NCI-H1694 treated with DMSO at 0.1 percent for 48 hours (cell line): ENCODE measurements around the gene AKT3.
A peak's percentile ranks its signal among the peaks of the same experiment; 100 is the strongest.

Source experiments
- DNase-seq: peaks from one replicate; lab custom pipeline; 2025; lab: John Stamatoyannopoulos, UW

The AKT3 gene

GRCh38 chr1:243461700-243462099 is 388.3 kb downstream of the AKT3 start:
- no peak for DNase-seq

- DNase-seq, result no peak
Measured at GRCh38 chr1:243459059-243459458, 391.0 kb downstream of the AKT3 start.

- no peak for DNase-seq
Measured at GRCh38 chr1:243457363-243457982, 392.6 kb downstream of the AKT3 start.

- no peak for DNase-seq
Measured at GRCh38 chr1:243455760-243456651, 394.0 kb downstream of the AKT3 start.

GRCh38 chr1:243454328-243454997 is 395.6 kb downstream of the AKT3 start:
- DNase-seq, result peak; percentile 100

- DNase-seq, result no peak
Measured at GRCh38 chr1:243452092-243452491, 398.0 kb downstream of the AKT3 start.

GRCh38 chr1:243449373-243449772 is 400.7 kb downstream of the AKT3 start:
- DNase-seq, result no peak

GRCh38 chr1:243447844-243448243 is 402.2 kb downstream of the AKT3 start:
- no peak for DNase-seq

- no peak for DNase-seq
Measured at GRCh38 chr1:243447347-243447746, 402.7 kb downstream of the AKT3 start.

GRCh38 chr1:243443557-243443956 is 406.5 kb downstream of the AKT3 start:
- no peak for DNase-seq

- no peak for DNase-seq
Measured at GRCh38 chr1:243441601-243442000, 408.4 kb downstream of the AKT3 start.

- peak; percentile 100 for DNase-seq
Measured at GRCh38 chr1:243440406-243440805, 409.6 kb downstream of the AKT3 start.

GRCh38 chr1:243438815-243439214 is 411.2 kb downstream of the AKT3 start:
- no peak for DNase-seq
